ENCODE results near the gene MAGI3. TPM values are rescaled to one million over a fixed set of nuclear protein-coding genes. Genes with fewer than 3 reads are reported as not detected.

Gene MAGI3
- total RNA-seq, 2 donors from 2014 or later: 23.4 to 29.4 TPM

DNA sequence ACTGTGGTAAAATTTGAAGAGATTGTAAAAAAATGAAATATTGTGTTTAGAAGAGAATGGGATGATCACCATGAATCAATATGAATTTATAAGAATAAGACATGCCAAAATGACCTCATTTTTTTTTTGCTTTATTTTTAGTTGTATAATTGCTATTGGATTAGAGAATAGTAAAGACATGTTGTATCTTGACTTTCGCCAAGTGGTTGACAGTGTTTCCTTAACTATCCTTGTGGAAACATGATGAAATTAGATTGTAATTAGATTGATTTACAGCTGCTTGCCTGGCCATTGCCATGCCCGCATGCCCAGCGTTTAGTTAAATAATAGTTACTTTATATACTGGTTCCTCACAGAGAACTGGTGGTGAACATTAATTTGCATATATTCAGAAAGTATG is 154.9 kb downstream of the MAGI3 start:
- Histone ChIP-seq H3K27ac (no peak overlapping the region), H3K4me1 (ENCODE audit: control insufficient read depth in 1 of 2, low read depth in 2 of 2) (no peaks in the 10 kb centered on the region), H3K27me3 (replicated peaks; ENCODE audit: insufficient read depth) (no peaks in the 10 kb centered on the region), H3K9me3 (no peaks in the 10 kb centered on the region), H3K4me3 (no peak overlapping the region), H3K36me3 (no peaks in the 10 kb centered on the region)
- TF ChIP-seq, protein P1, sequence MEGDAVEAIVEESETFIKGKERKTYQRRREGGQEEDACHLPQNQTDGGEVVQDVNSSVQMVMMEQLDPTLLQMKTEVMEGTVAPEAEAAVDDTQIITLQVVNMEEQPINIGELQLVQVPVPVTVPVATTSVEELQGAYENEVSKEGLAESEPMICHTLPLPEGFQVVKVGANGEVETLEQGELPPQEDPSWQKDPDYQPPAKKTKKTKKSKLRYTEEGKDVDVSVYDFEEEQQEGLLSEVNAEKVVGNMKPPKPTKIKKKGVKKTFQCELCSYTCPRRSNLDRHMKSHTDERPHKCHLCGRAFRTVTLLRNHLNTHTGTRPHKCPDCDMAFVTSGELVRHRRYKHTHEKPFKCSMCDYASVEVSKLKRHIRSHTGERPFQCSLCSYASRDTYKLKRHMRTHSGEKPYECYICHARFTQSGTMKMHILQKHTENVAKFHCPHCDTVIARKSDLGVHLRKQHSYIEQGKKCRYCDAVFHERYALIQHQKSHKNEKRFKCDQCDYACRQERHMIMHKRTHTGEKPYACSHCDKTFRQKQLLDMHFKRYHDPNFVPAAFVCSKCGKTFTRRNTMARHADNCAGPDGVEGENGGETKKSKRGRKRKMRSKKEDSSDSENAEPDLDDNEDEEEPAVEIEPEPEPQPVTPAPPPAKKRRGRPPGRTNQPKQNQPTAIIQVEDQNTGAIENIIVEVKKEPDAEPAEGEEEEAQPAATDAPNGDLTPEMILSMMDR (IDR thresholded peaks at IDR 0.05): no peak
- no peak for ATAC-seq (ENCODE audit: insufficient number of reproducible peaks, low FRiP score, low read depth)
- DNase-seq (ENCODE audit: low spot score): no peak

DNA sequence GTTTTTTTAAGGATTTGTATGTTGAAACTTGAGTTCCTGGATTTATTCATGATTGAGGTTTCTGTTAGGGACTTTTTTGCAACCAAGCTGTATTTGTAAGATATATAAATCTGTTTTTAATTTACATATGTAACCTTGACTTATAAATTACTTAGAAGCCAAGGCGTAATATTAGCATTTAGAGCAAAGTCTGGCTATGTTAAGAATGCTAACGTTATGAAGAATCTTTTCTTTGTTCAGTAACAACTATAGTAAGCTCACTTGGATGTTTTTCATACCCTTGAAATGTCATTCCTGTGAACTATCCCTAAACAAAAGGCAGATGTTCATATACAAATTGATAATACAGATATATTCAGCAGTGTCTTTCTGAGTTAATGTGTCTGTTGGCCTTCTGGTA is 155.3 kb downstream of the MAGI3 start:
- Histone ChIP-seq H3K27me3 (replicated peaks; ENCODE audit: insufficient read depth) (no peaks in the 10 kb centered on the region), H3K36me3 (no peaks in the 10 kb centered on the region), H3K27ac (no peak overlapping the region), H3K4me1 (ENCODE audit: control insufficient read depth in 1 of 2, low read depth in 2 of 2) (no peaks in the 10 kb centered on the region), H3K4me3 (no peak overlapping the region), H3K9me3 (no peaks in the 10 kb centered on the region)
- TF ChIP-seq, protein P1 (IDR thresholded peaks at IDR 0.05): no peak
- ATAC-seq (ENCODE audit: insufficient number of reproducible peaks, low FRiP score, low read depth) (no peak), DNase-seq (ENCODE audit: low spot score) (no peak)

GRCh38 chr1:113551728-113552127 is 161.4 kb downstream of the MAGI3 start:
- no peak for DNase-seq (ENCODE audit: low spot score)
- H3K9me3 ChIP-seq: peaks cover 2% of the 10 kb centered on the region
- no peak overlapping the region for H3K27ac ChIP-seq
- H3K4me1 ChIP-seq (ENCODE audit: control insufficient read depth in 1 of 2, low read depth in 2 of 2): no peaks in the 10 kb centered on the region
- H3K36me3 ChIP-seq: peaks cover 3% of the 10 kb centered on the region
- TF ChIP-seq, protein P1 (IDR thresholded peaks at IDR 0.05): no peak
- ATAC-seq (ENCODE audit: insufficient number of reproducible peaks, low FRiP score, low read depth): no peak
- H3K27me3 ChIP-seq (replicated peaks; ENCODE audit: insufficient read depth): no peaks in the 10 kb centered on the region
- H3K4me3 ChIP-seq: no peak overlapping the region

DNA sequence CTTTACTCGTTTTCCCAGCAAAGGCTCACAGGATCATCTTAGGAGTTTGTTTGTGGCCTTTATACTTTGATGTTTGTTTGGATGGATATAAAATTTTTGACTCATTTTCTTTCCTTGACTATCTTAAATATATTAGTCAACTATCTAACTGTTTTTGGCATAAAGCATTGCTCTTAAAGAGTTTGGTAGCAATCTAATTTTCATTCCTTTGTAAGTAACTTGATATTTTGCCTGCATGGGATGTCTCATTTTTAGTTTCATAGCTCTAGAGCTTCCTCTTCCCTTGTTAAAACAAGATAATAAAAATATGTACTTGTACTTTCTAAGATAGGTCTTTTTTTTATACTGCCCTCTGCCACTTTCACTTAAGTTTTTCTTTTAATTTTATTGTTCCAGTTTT is 161.9 kb downstream of the MAGI3 start:
- Histone ChIP-seq H3K36me3 (peaks cover 3% of the 10 kb centered on the region), H3K4me3 (no peak overlapping the region), H3K27me3 (replicated peaks; ENCODE audit: insufficient read depth) (no peaks in the 10 kb centered on the region), H3K9me3 (peaks cover 2% of the 10 kb centered on the region), H3K4me1 (ENCODE audit: control insufficient read depth in 1 of 2, low read depth in 2 of 2) (no peaks in the 10 kb centered on the region), H3K27ac (no peak overlapping the region)
- DNase-seq (ENCODE audit: low spot score): no peak
- ATAC-seq (ENCODE audit: insufficient number of reproducible peaks, low FRiP score, low read depth): no peak
- TF ChIP-seq, protein P1 (IDR thresholded peaks at IDR 0.05): no peak

DNA sequence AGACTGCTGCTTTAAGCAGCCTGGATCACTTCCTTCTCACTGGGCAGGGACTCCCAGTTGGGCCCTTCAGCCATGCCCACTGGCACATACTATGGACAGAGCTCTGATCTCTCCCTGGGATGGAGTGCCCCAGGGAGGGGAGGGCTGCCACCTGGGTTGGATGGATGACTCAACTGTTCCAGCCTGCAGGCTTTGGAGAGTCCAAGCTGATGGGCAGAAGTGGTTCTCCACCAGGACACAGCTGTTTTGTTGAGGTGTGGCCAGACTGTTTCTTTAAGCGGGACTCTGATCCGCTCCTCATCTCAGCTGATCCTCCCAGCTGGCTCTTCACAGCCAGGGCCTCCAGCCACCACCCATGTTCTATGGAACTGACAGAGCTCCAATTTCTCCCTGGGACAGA is 166.9 kb downstream of the MAGI3 start:
- H3K9me3 ChIP-seq: peaks cover 2% of the 10 kb centered on the region
- no peak for DNase-seq (ENCODE audit: low spot score)
- H3K27me3 ChIP-seq (replicated peaks; ENCODE audit: insufficient read depth): no peaks in the 10 kb centered on the region
- no peaks in the 10 kb centered on the region for H3K4me1 ChIP-seq (ENCODE audit: control insufficient read depth in 1 of 2, low read depth in 2 of 2)
- no peak for ATAC-seq (ENCODE audit: insufficient number of reproducible peaks, low FRiP score, low read depth)
- peaks cover under 1% of the 10 kb centered on the region for H3K36me3 ChIP-seq
- no peak overlapping the region for H3K27ac ChIP-seq
- TF ChIP-seq, protein P1 (IDR thresholded peaks at IDR 0.05): no peak
- no peak overlapping the region for H3K4me3 ChIP-seq

Measured in thoracic aorta (tissue), 2 donors.